Measurements from ENCODE around the gene CLEC2A.

CLEC2A gene

GRCh38 chr12:9941838-9942237, 9.7 kb upstream of the CLEC2A start:
- Histone ChIP-seq H3K27ac (no peak overlapping the region), H3K36me3 (no peaks in the 10 kb centered on the region), H3K27me3 (ENCODE audit: insufficient read depth, low read depth, severe bottlenecking) (no peaks in the 10 kb centered on the region), H3K4me3 (ENCODE audit: low read depth, low read length) (no peak overlapping the region), H3K9me3 (ENCODE audit: severe bottlenecking) (no peaks in the 10 kb centered on the region)
- DNase-seq: no peak
- no peak for TF ChIP-seq CTCF (IDR thresholded peaks at IDR 0.05; ENCODE audit: low read depth, low read length)

- Histone ChIP-seq H3K4me3 (ENCODE audit: low read depth, low read length) (no peak overlapping the region), H3K36me3 (no peaks in the 10 kb centered on the region), H3K27me3 (ENCODE audit: insufficient read depth, low read depth, severe bottlenecking) (no peaks in the 10 kb centered on the region), H3K27ac (no peak overlapping the region), H3K9me3 (ENCODE audit: severe bottlenecking) (no peaks in the 10 kb centered on the region)
- DNase-seq: no peak
- no peak for TF ChIP-seq CTCF (IDR thresholded peaks at IDR 0.05; ENCODE audit: low read depth, low read length)
Measured at GRCh38 chr12:9940375-9940774, 8.2 kb upstream of the CLEC2A start.

GRCh38 chr12:9936591-9936990, 4.4 kb upstream of the CLEC2A start:
- no peak overlapping the region for H3K4me3 ChIP-seq (ENCODE audit: low read depth, low read length)
- H3K27ac ChIP-seq: no peak overlapping the region
- TF ChIP-seq CTCF (IDR thresholded peaks at IDR 0.05; ENCODE audit: low read depth, low read length): no peak
- H3K27me3 ChIP-seq (ENCODE audit: insufficient read depth, low read depth, severe bottlenecking): no peaks in the 10 kb centered on the region
- no peak for DNase-seq
- no peaks in the 10 kb centered on the region for H3K36me3 ChIP-seq
- no peaks in the 10 kb centered on the region for H3K9me3 ChIP-seq (ENCODE audit: severe bottlenecking)

GRCh38 chr12:9935026-9935425, 2.9 kb upstream of the CLEC2A start:
- no peaks in the 10 kb centered on the region for H3K36me3 ChIP-seq

GRCh38 chr12:9933958-9934357, 1.8 kb upstream of the CLEC2A start:
- no peaks in the 10 kb centered on the region for H3K9me3 ChIP-seq (ENCODE audit: severe bottlenecking)

More at GRCh38 chr12:9935026-9935425, 2.9 kb upstream of the CLEC2A start:
- Histone ChIP-seq H3K9me3 (ENCODE audit: severe bottlenecking) (no peaks in the 10 kb centered on the region), H3K27me3 (ENCODE audit: insufficient read depth, low read depth, severe bottlenecking) (no peaks in the 10 kb centered on the region), H3K4me3 (ENCODE audit: low read depth, low read length) (no peak overlapping the region), H3K27ac (no peak overlapping the region)
- DNase-seq: no peak
- TF ChIP-seq CTCF (IDR thresholded peaks at IDR 0.05; ENCODE audit: low read depth, low read length): no peak

More at GRCh38 chr12:9933958-9934357, 1.8 kb upstream of the CLEC2A start:
- Histone ChIP-seq H3K27me3 (ENCODE audit: insufficient read depth, low read depth, severe bottlenecking) (no peaks in the 10 kb centered on the region), H3K4me3 (ENCODE audit: low read depth, low read length) (no peak overlapping the region), H3K27ac (no peak overlapping the region), H3K36me3 (no peaks in the 10 kb centered on the region)
- DNase-seq: no peak
- no peak for TF ChIP-seq CTCF (IDR thresholded peaks at IDR 0.05; ENCODE audit: low read depth, low read length)

Measured in WERI-Rb-1 (cell line).